HUES64 (cell line): ENCODE results near the gene MIB1.
"Not testable (repeated sequence)": the region's sequence is repeated elsewhere in the genome, so short reads cannot be mapped to it uniquely, and the experiment has no call there.

Experiments
- H3K27ac ChIP-seq: 2 replicates; pipeline ENCODE4 v1.7.0; 2013; ENCODE audit warnings: low read depth, low read length, inconsistent platforms
- H3K27me3 ChIP-seq: 2 replicates; pipeline ENCODE4 v1.6.1; 2013; ENCODE audit warnings: mild to moderate bottlenecking, low read length; ENCODE audit not compliant: insufficient read depth
- H3K36me3 ChIP-seq: 2 replicates; pipeline ENCODE4 v1.6.1; 2013; ENCODE audit warnings: mild to moderate bottlenecking, low read length; ENCODE audit not compliant: insufficient read depth
- H3K4me1 ChIP-seq: 2 replicates; pipeline ENCODE4 v1.6.1; 2013; ENCODE audit warnings: mild to moderate bottlenecking, low read length, moderate library complexity; ENCODE audit not compliant: insufficient read depth
- H3K4me3 ChIP-seq: 2 replicates; pipeline ENCODE4 v1.5.1; 2013; ENCODE audit warnings: mild to moderate bottlenecking, low read length, moderate library complexity
- H3K9ac ChIP-seq: 2 replicates; pipeline ENCODE4 v1.6.1; 2013; ENCODE audit warnings: mild to moderate bottlenecking, low read depth, low read length
- H3K9me3 ChIP-seq: 2 replicates; pipeline ENCODE4 v1.6.1; 2013; ENCODE audit warnings: low read depth, low read length; ENCODE audit not compliant: insufficient read depth
- WGBS: fragments of 150-250, 120-280 bp; methylation state at CpG from one replicate; pipeline ENCODE4 v1.1.7; 2013; ENCODE audit warnings: missing lambda C conversion rate; 5-methylcytosine and 5-hydroxymethylcytosine counted together

MIB1 gene

DNA sequence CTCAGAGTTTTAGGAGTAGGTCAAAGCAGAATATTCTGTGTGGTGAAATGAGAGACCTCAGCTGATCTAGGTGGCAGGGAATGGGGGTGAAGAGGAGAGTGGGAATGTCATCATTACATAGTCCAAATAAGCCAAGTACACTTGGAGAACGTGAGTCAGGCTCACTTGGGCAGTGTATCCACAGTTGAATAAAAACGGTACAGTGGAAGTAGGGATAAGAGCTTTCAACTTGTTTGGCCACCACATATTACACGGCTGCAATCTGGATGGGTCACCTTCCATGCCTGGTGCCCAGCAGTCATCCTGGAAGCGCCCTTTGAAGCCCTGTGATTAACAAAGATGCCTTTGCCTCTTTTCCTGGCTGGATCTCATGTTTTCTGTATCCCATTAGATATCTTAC is 28.6 kb downstream of the MIB1 start:
- 94% methylated on average over 4 of the region's 4 CpGs for WGBS
- Histone ChIP-seq H3K27ac (no peak overlapping the region), H3K4me3 (no peak overlapping the region), H3K9ac (no peak overlapping the region), H3K9me3 (no peaks in the 10 kb centered on the region), H3K4me1 (no peaks in the 10 kb centered on the region), H3K36me3 (peaks cover 83% of the 10 kb centered on the region), H3K27me3 (no peaks in the 10 kb centered on the region)

- Histone ChIP-seq H3K4me3 (no peak overlapping the region), H3K4me1 (no peaks in the 10 kb centered on the region), H3K36me3 (peaks cover 89% of the 10 kb centered on the region), H3K9me3 (no peaks in the 10 kb centered on the region), H3K27ac (no peak overlapping the region), H3K27me3 (no peaks in the 10 kb centered on the region), H3K9ac (no peak overlapping the region)
- 97% methylated on average over 6 of the region's 7 CpGs for WGBS
Measured at GRCh38 chr18:21774722-21775121, 34.1 kb downstream of the MIB1 start.

- H3K9me3 ChIP-seq = no peaks in the 10 kb centered on the region
- H3K36me3 ChIP-seq = peaks cover 89% of the 10 kb centered on the region
- H3K4me3 ChIP-seq = no peak overlapping the region
- 96% methylated on average over 2 of the region's 2 CpGs for WGBS
- no peaks in the 10 kb centered on the region for H3K4me1 ChIP-seq
- no peak overlapping the region for H3K9ac ChIP-seq
- no peaks in the 10 kb centered on the region for H3K27me3 ChIP-seq
- no peak overlapping the region for H3K27ac ChIP-seq
Measured at GRCh38 chr18:21777814-21778213, 37.2 kb downstream of the MIB1 start.

GRCh38 chr18:21786526-21786925 is 45.9 kb downstream of the MIB1 start:
- Histone ChIP-seq H3K27me3 (no peaks in the 10 kb centered on the region), H3K9ac (no peak overlapping the region), H3K4me3 (no peak overlapping the region), H3K4me1 (no peaks in the 10 kb centered on the region), H3K36me3 (peaks cover 86% of the 10 kb centered on the region), H3K9me3 (no peaks in the 10 kb centered on the region), H3K27ac (no peak overlapping the region)

- peaks cover 70% of the 10 kb centered on the region for H3K36me3 ChIP-seq
- 85% methylated on average over 2 of the region's 2 CpGs for WGBS
- H3K27ac ChIP-seq, H3K9me3 ChIP-seq, H3K9ac ChIP-seq, H3K27me3 ChIP-seq, H3K4me1 ChIP-seq, H3K4me3 ChIP-seq: not testable (repeated sequence)
Measured at GRCh38 chr18:21796089-21796488, 55.5 kb downstream of the MIB1 start.

- Histone ChIP-seq H3K4me1 (no peaks in the 10 kb centered on the region), H3K36me3 (peaks cover 76% of the 10 kb centered on the region), H3K4me3 (no peak overlapping the region), H3K27me3 (no peaks in the 10 kb centered on the region), H3K9ac (no peak overlapping the region), H3K9me3 (no peaks in the 10 kb centered on the region), H3K27ac (no peak overlapping the region)
Measured at GRCh38 chr18:21798126-21798525, 57.5 kb downstream of the MIB1 start.

DNA sequence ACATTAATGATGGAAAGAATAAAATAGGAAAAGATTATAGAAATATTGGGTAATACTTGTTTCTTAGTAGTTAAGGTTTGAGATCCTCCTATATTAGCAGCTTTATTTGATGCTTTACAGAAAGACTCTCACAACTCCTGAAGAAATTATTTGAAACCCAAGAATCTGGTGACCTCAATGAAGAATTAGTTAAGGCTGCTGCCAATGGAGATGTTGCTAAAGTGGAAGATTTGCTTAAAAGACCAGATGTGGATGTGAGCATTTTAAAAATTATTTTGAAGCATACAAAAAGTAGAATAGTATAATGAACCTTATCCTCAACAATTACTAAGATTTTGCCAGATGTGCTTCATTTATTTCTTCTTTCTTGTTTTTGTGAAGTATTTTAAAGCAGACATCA is 59.1 kb downstream of the MIB1 start:
- H3K27me3 ChIP-seq = no peaks in the 10 kb centered on the region
- H3K27ac ChIP-seq = no peak overlapping the region
- no peaks in the 10 kb centered on the region for H3K9me3 ChIP-seq
- H3K4me3 ChIP-seq = no peak overlapping the region
- peaks cover 87% of the 10 kb centered on the region for H3K36me3 ChIP-seq
- H3K4me1 ChIP-seq = no peaks in the 10 kb centered on the region
- no peak overlapping the region for H3K9ac ChIP-seq

- Histone ChIP-seq H3K9ac (no peak overlapping the region), H3K4me3 (no peak overlapping the region), H3K9me3 (peaks cover 1% of the 10 kb centered on the region; the same call in 1 of the 2 replicates), H3K27ac (no peak overlapping the region), H3K27me3 (no peaks in the 10 kb centered on the region), H3K4me1 (no peaks in the 10 kb centered on the region), H3K36me3 (peaks cover 91% of the 10 kb centered on the region)
- 98% methylated on average over 2 of the region's 3 CpGs for WGBS
Measured at GRCh38 chr18:21803495-21803894, 62.9 kb downstream of the MIB1 start.

- H3K27ac ChIP-seq = no peak overlapping the region
- no peak overlapping the region for H3K9ac ChIP-seq
- no peak overlapping the region for H3K4me3 ChIP-seq
- peaks cover 16% of the 10 kb centered on the region for H3K9me3 ChIP-seq
- 97% methylated on average over 9 of the region's 9 CpGs for WGBS
- peaks cover 91% of the 10 kb centered on the region for H3K36me3 ChIP-seq
- H3K27me3 ChIP-seq = no peaks in the 10 kb centered on the region
- no peaks in the 10 kb centered on the region for H3K4me1 ChIP-seq
Measured at GRCh38 chr18:21805771-21806366, 65.3 kb downstream of the MIB1 start.

GRCh38 chr18:21808185-21808584 is 67.6 kb downstream of the MIB1 start:
- Histone ChIP-seq H3K27me3 (no peaks in the 10 kb centered on the region), H3K9me3 (peaks cover 16% of the 10 kb centered on the region), H3K9ac (no peak overlapping the region), H3K36me3 (peaks cover 80% of the 10 kb centered on the region), H3K4me3 (no peak overlapping the region), H3K4me1 (no peaks in the 10 kb centered on the region), H3K27ac (no peak overlapping the region)
- 99% methylated on average over 3 of the region's 3 CpGs for WGBS

- Histone ChIP-seq H3K4me3 (no peak overlapping the region), H3K36me3 (peaks cover 78% of the 10 kb centered on the region), H3K9ac (no peak overlapping the region), H3K4me1 (no peaks in the 10 kb centered on the region), H3K9me3 (peaks cover 16% of the 10 kb centered on the region), H3K27ac (no peak overlapping the region), H3K27me3 (no peaks in the 10 kb centered on the region)
- 100% methylated on average over 2 of the region's 2 CpGs for WGBS
Measured at GRCh38 chr18:21809725-21810124, 69.1 kb downstream of the MIB1 start.

- H3K36me3 ChIP-seq = peaks cover 81% of the 10 kb centered on the region
- WGBS = 96% methylated on average over 2 of the region's 2 CpGs
- H3K9me3 ChIP-seq = no peaks in the 10 kb centered on the region
- no peaks in the 10 kb centered on the region for H3K4me1 ChIP-seq
- H3K27me3 ChIP-seq = no peaks in the 10 kb centered on the region
- no peak overlapping the region for H3K4me3 ChIP-seq
- no peak overlapping the region for H3K9ac ChIP-seq
- no peak overlapping the region for H3K27ac ChIP-seq
Measured at GRCh38 chr18:21815101-21815500, 74.5 kb downstream of the MIB1 start.
